H1 (cell line): ENCODE measurements around the gene MOB2. TPM values are rescaled to one million over a fixed set of nuclear protein-coding genes. Genes with fewer than 3 reads are reported as not detected.

Experiments used
- CBX8 ChIP-seq: fragments of 300-800, 300-1000 bp; sonication (generic); IDR thresholded peaks from 2 replicates; pipeline ENCODE4 v1.7.1; 2016; ENCODE audit warnings: low read depth, low read length, borderline replicate concordance
- PHF8 ChIP-seq: fragments of 200-600 bp; sonication (generic); conservative IDR thresholded peaks from 2 replicates; pipeline ENCODE4 v1.7.1; 2012; ENCODE audit warnings: low read depth, mild to moderate bottlenecking, inconsistent platforms, low read length, moderate library complexity
- POU5F1 ChIP-seq: IDR thresholded peaks from 2 replicates; pipeline ENCODE4 v1.6.1; 2011; ENCODE audit warnings: low read depth, mild to moderate bottlenecking, low read length, moderate library complexity
- SRF ChIP-seq: IDR thresholded peaks from 2 replicates; pipeline ENCODE4 v1.6.1; 2011; ENCODE audit warnings: mild to moderate bottlenecking, low read depth, low read length, moderate library complexity
- polyA plus RNA-seq, 7 experiments: library from polyadenylated mRNA; depleted of rRNA in 3 of 7; stranded (reverse) in 5 of 7; unstranded in 2 of 7; fragments of >200 nt in 5 of 7; fragments of 200-250 nt in 2 of 7; gene quantifications; 1 replicate in 5 of 7; 2 replicates in 1 of 7; 4 replicates in 1 of 7; pipeline versions ENCODE4 v1.2.1 to v1.2.3, GENCODE V29; 2011 to 2013; ENCODE audit warnings: missing spikeins in 2 of 7, mixed read lengths in 2 of 7
- total RNA-seq: library from RNA; stranded (reverse); fragmentation: NEBNext Ultra II Directional; extraction: Animal tissue kit (Norgen Biotek cat#: 25700); gene quantifications from 2 replicates; pipeline ENCODE4 v1.2.1, GENCODE V29; 2021

MOB2 gene
- total and polyA plus RNA-seq, 2 of the 8 experiments (the other 6 are each of a cell fraction or from before 2014, with no cell fraction given) = 18.6 to 28.2 TPM

DNA sequence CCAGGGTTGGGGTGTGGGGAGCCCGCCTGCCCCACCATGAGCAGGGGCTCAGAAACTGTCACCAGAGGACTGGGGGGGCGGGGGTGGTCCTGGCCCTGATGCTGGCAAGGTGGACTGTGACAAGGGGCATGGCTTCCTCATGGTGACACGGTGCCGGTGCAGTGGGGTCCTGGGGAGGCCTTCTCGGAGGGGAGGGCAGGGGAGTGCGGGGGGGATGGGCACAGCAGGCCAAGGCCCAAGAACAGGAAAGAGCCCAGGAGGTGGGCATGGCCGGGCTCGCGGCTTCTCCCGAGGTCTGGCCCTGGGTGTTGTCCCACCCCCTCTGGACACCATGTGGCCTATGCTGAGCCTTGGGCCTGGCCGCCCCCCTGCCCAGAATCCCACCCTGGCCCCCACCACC lies 47.2 kb downstream of the MOB2 start (continued):
- TF ChIP-seq PHF8 (no peak), SRF (no peak), CBX8 (no peak), POU5F1 (no peak)
- TF ChIP-seq, all 59 proteins: peak for 0
